ENCODE results near the gene SMIM11. TPM values are rescaled to one million over a fixed set of nuclear protein-coding genes. Genes with fewer than 3 reads are reported as not detected.

SMIM11 gene, protein sequence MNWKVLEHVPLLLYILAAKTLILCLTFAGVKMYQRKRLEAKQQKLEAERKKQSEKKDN
- 14.9 and 20.6 TPM in 2 replicates for total RNA-seq

DNA sequence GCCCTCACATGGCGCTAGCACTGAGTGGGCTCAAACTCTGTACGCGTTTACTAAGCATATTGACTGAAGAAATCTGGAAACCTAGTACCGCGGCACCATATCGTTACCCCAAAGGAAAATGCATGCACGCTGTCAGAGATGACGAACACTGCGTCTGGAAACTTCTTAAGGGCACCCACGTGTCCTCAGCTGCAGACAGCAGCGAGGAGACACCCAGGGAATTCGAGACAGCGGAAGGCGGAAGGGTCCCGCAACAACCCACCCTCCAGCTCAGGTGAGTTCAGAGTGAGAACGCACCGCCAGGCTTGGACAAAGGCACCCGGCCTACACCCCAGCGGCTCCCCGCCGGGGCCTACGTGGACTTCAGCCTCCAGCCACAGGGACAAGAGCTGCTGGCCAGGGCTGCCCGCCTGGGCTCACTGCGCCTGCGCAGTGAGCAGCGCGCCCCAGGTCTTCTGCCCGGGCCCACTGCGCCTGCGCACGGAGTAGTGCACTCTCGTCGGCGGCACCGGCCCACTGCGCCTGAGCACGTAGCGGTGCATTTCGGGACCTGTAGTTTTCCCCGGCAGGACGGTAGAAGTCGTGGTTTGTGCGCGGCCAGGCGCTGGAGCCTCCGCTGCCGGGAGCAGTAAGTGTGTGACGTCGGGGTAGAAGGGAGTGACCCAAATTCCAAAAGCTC lies at the start of gene SMIM11:
TSS of gene SMIM11 (plus strand) at position 568 of the 679 bp plus-strand sequence. CDS start 3,998 bp downstream, outside the sequence.

DNA sequence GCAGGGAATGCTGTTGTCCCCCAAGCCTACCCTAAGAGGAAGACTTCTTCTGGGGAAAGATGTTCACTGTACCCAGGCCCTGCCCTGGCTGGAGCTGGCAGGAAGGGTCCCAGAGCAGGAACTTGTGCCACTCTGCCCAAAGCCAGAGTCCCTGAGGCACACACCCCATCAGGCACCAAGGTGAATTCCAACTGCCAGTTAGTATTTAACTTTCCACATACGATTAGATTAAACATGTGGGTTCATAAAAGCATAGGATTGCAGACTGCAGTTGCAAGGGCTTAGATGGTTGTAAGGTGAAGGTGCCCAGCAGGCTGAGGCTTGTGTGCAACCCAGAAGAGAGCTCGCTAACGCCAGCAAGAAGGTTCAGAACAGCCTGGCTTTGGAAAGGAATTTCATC lies 11.6 kb upstream of the SMIM11 start, which contains the start of gene KCNE2:
TSS of gene KCNE2 (plus strand) at position 274 of the 400 bp plus-strand sequence. CDS start 6,473 bp downstream, outside the sequence.

DNA sequence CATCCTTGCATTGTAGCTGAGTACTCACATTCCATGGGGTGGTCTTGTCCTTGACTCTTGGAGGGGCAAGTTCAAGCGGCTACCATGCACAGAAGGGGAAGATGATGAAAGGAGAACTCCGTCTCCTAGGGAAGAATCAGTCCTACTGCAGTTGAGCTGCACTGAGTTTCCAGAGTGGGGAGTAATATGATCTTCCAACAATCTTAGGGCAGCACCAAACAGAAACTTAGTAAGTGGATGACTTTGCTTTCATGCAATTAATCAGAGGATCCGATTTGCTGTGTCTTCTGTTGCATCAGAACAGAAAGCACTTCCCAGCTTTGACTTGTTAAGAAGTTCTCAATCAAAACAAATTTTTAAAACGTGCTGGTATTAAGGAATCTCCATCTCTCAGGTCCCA lies 48.5 kb downstream of the SMIM11 start, which contains the start of gene SMIM34:
TSS of gene SMIM34 (minus strand) at position 147 of the 400 bp plus-strand sequence. CDS start at position 35, 112 bp downstream.

Other genes with a start within 250 kb of the SMIM11 start
- gene KCNE2, start 11.5 kb upstream of the SMIM11 start, total RNA-seq = not detected in 2 replicates
- gene SMIM34, start 48.4 kb downstream of the SMIM11 start, total RNA-seq = not detected in 2 replicates
- gene KCNE1, start 136.7 kb downstream of the SMIM11 start, total RNA-seq = 0.27 and 0.29 TPM in 2 replicates
- 18.5 and 18.6 TPM in 2 replicates for gene RCAN1, start 239.6 kb downstream of the SMIM11 start, total RNA-seq